KMS-11 (cell line): ENCODE data around the gene TRIP12.

Experiments used
- H2AFZ ChIP-seq: fragments of 200-600 bp; sonication (generic); 2 replicates; pipeline ENCODE4 v1.6.1; 2016; ENCODE audit warnings: antibody characterized with exemption, mixed run types, low read depth
- H3K27ac ChIP-seq: fragments of 200-600 bp; sonication (generic); 2 replicates; pipeline ENCODE4 v1.6.1; 2016; ENCODE audit warnings: mild to moderate bottlenecking, mixed run types
- H3K27me3 ChIP-seq: fragments of 200-600 bp; sonication (generic); 2 replicates; pipeline ENCODE4 v1.6.1; 2017; ENCODE audit warnings: mild to moderate bottlenecking, low read depth, mixed run types, moderate library complexity; ENCODE audit not compliant: insufficient read depth
- H3K36me3 ChIP-seq: fragments of 200-600 bp; sonication (generic); 2 replicates; pipeline ENCODE4 v1.6.1; 2017; ENCODE audit warnings: mild to moderate bottlenecking, mixed run types; ENCODE audit not compliant: insufficient read depth
- H3K4me1 ChIP-seq: fragments of 200-600 bp; sonication (generic); 2 replicates; pipeline ENCODE4 v1.6.1; 2016; ENCODE audit warnings: mild to moderate bottlenecking, low read depth, mixed run types; ENCODE audit not compliant: poor library complexity, severe bottlenecking
- H3K4me2 ChIP-seq: fragments of 200-600 bp; sonication (generic); 2 replicates; pipeline ENCODE4 v1.7.0; 2016; ENCODE audit warnings: mild to moderate bottlenecking, mixed run types
- H3K4me3 ChIP-seq: fragments of 200-600 bp; sonication (generic); IDR thresholded peaks from 2 replicates; pipeline ENCODE4 v1.6.1; 2017; ENCODE audit warnings: low read depth, low read length, mixed read lengths; ENCODE audit not compliant: insufficient read depth
- H3K79me2 ChIP-seq: fragments of 200-600 bp; sonication (generic); 2 replicates; pipeline ENCODE4 v1.6.1; 2016; ENCODE audit warnings: low read depth, mixed run types; ENCODE audit not compliant: insufficient read depth
- H3K9ac ChIP-seq: fragments of 200-600 bp; sonication (generic); 2 replicates; pipeline ENCODE4 v1.6.1; 2016; ENCODE audit warnings: mild to moderate bottlenecking, mixed run types
- H4K20me1 ChIP-seq: fragments of 200-600 bp; sonication (generic); 2 replicates; pipeline ENCODE4 v1.6.1; 2016; ENCODE audit warnings: mild to moderate bottlenecking, mixed run types; ENCODE audit not compliant: insufficient read depth
- TF ChIP-seq, protein P1 (sequence below): fragments of 200-600 bp; sonication (generic); conservative IDR thresholded peaks from 2 replicates; pipeline ENCODE4 v1.6.1; 2017; ENCODE audit warnings: low read depth, mild to moderate bottlenecking, antibody characterized with exemption, low read length, moderate library complexity, mixed read lengths

TRIP12 gene

DNA sequence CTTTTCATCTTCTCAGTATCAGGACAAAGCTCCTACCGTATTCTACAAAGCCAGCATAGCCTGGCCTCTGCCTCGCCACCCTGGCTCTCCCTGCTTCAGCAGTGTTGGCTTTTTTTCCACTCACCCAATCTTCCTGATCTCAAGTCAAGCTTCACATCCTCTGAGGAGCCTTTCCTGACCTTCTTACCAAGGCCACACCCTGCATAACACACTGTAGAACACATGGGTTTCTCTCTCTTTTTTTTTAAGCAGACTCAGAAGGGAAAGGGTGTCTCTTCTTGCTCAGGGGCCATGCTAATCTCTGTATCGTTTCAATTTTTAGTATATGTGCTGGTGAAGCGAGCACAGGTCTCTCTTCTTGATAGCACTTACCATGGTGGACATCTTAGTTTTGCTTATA, 15.7 kb upstream of the TRIP12 start:
- Histone ChIP-seq H2AFZ (no peak overlapping the region), H3K27ac (no peak overlapping the region)

DNA sequence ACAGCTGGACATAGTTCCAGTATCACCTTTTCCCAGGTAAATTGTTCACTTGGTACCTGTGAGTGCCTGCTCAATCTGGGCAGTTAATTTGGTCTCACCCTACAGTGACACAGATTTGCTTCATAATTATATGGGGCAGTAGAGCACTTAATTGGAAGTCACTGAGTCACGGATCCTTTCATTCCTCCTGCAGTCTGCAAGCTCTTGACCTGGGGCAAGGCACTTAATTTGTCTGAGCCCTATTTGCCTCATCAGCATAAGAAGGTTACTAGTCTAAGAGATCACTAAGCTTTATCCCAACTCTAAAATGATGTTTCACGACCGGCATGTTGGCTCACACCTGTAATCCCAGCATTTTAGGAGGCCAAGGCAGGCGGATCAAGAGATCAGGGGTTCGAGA, 9.4 kb upstream of the TRIP12 start:
- H3K27ac ChIP-seq = no peak overlapping the region
- no peak overlapping the region for H3K4me3 ChIP-seq
- no peaks in the 10 kb centered on the region for H4K20me1 ChIP-seq
- H3K4me2 ChIP-seq = no peak overlapping the region
- peaks cover 3% of the 10 kb centered on the region for H3K4me1 ChIP-seq
- H2AFZ ChIP-seq = no peak overlapping the region
- no peaks in the 10 kb centered on the region for H3K27me3 ChIP-seq
- no peaks in the 10 kb centered on the region for H3K79me2 ChIP-seq
- TF ChIP-seq, protein P1, sequence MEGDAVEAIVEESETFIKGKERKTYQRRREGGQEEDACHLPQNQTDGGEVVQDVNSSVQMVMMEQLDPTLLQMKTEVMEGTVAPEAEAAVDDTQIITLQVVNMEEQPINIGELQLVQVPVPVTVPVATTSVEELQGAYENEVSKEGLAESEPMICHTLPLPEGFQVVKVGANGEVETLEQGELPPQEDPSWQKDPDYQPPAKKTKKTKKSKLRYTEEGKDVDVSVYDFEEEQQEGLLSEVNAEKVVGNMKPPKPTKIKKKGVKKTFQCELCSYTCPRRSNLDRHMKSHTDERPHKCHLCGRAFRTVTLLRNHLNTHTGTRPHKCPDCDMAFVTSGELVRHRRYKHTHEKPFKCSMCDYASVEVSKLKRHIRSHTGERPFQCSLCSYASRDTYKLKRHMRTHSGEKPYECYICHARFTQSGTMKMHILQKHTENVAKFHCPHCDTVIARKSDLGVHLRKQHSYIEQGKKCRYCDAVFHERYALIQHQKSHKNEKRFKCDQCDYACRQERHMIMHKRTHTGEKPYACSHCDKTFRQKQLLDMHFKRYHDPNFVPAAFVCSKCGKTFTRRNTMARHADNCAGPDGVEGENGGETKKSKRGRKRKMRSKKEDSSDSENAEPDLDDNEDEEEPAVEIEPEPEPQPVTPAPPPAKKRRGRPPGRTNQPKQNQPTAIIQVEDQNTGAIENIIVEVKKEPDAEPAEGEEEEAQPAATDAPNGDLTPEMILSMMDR = no peak
- H3K36me3 ChIP-seq = no peaks in the 10 kb centered on the region; the same call in 1 of the 2 replicates
- H3K9ac ChIP-seq = no peak overlapping the region

More for the DNA sequence above, 15.7 kb upstream of the TRIP12 start:
- Histone ChIP-seq H3K27me3 (no peaks in the 10 kb centered on the region), H3K9ac (no peak overlapping the region), H4K20me1 (no peaks in the 10 kb centered on the region), H3K79me2 (no peaks in the 10 kb centered on the region), H3K4me2 (no peak overlapping the region), H3K36me3 (no peaks in the 10 kb centered on the region), H3K4me3 (no peak overlapping the region), H3K4me1 (no peaks in the 10 kb centered on the region)
- TF ChIP-seq, protein P1 = no peak

DNA sequence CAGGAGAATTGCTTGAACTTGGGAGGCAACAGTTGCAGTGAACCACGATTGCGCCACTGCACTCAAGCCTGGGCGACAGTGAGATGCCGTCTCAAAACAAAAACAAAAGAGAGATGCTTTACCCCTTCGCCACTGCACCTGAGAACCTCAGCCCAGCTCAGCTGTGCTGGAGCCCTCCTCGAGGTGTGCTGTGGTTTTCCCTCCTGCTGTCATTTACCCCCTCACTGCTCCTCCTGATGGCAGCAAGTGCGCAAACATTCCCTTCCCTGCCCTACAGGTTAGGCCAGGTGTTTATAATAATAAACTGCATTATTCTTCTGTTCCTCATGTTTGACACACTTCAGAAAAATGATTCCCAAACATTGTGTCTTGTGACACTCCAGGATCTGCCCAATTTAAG, 8.8 kb upstream of the TRIP12 start:
- H3K27me3 ChIP-seq = no peaks in the 10 kb centered on the region
- H3K4me3 ChIP-seq = no peak overlapping the region
- TF ChIP-seq, protein P1 = no peak
- H3K79me2 ChIP-seq = no peaks in the 10 kb centered on the region
- no peak overlapping the region for H3K4me2 ChIP-seq
- no peaks in the 10 kb centered on the region for H4K20me1 ChIP-seq
- no peak overlapping the region for H3K9ac ChIP-seq
- H3K36me3 ChIP-seq = no peaks in the 10 kb centered on the region; the same call in 1 of the 2 replicates
- peaks cover 3% of the 10 kb centered on the region for H3K4me1 ChIP-seq
- H3K27ac ChIP-seq = no peak overlapping the region
- H2AFZ ChIP-seq = no peak overlapping the region

DNA sequence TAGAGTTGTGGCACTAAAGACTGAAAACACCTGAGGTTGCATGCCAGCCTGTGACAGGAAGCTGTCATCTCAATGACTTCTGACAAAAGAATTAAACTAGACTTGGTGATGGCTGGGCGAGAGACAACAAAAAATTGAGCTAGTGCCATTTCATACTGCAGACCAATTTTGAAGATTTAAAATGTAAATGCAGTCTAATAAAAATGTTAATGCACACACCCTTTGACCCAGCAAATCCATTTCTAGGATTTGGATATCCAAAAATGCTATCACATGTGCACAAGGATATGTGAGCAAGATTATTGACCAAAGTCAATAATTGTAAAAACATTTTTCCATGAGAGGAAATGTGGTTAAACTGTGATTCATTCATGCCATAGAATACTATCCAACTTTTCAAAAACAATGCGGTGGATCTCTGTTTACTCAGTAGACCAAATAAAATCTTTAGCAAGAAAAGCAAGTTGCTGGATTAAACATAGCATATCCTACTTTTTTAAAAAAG, 6.1 kb upstream of the TRIP12 start:
- H4K20me1 ChIP-seq = no peaks in the 10 kb centered on the region
- no peak overlapping the region for H3K9ac ChIP-seq
- no peak overlapping the region for H2AFZ ChIP-seq
- H3K79me2 ChIP-seq = no peaks in the 10 kb centered on the region
- H3K4me3 ChIP-seq = no peak overlapping the region
- H3K27ac ChIP-seq = no peak overlapping the region
- peaks cover 3% of the 10 kb centered on the region for H3K4me1 ChIP-seq
- no peak overlapping the region for H3K4me2 ChIP-seq
- TF ChIP-seq, protein P1 = no peak
- H3K36me3 ChIP-seq = no peaks in the 10 kb centered on the region; the same call in 1 of the 2 replicates
- H3K27me3 ChIP-seq = no peaks in the 10 kb centered on the region
